Measurements from ENCODE around the gene PAQR6.

The PAQR6 gene

GRCh38 chr1:156247460-156248322, at the start of gene PAQR6:
TSS of gene PAQR6 (minus strand) at chr1:156248056. CDS start at chr1:156246731, 1,325 bp downstream.
- Histone ChIP-seq H3K9ac (ENCODE audit: low read depth, low read length) (no peak within 1 kb of the TSS), H3K36me3 (ENCODE audit: insufficient read depth, low read length) (peaks cover 6% of the 10 kb centered on the region), H3K9me3 (ENCODE audit: control insufficient read depth, insufficient read depth, low read length) (no peaks in the 10 kb centered on the region), H3K4me1 (ENCODE audit: insufficient read depth, low read length) (peaks cover 6% of the 10 kb centered on the region; the same call in 1 of the 2 replicates)

- Histone ChIP-seq H3K9ac (ENCODE audit: low read depth, low read length) (peak within 1 kb of the TSS; percentile 95), H3K4me1 (ENCODE audit: insufficient read depth, low read length) (0 out of 2 replicates have a peak, but pooled peaks cover 4% of the 10 kb centered on the region), H3K36me3 (ENCODE audit: insufficient read depth, low read length) (no peaks in the 10 kb centered on the region; the same call in 1 of the 2 replicates), H3K9me3 (ENCODE audit: control insufficient read depth, insufficient read depth, low read length) (no peaks in the 10 kb centered on the region)
Observed at GRCh38 chr1:156295391-156295947, 47.6 kb upstream of the PAQR6 start, which contains the start of gene GLMP. TSS of gene GLMP (minus strand) at chr1:156295679. CDS start at chr1:156295645, 34 bp downstream.

- 0 out of 2 replicates have a peak, but pooled peaks cover 4% of the 10 kb centered on the region for H3K4me1 ChIP-seq (ENCODE audit: insufficient read depth, low read length)
- H3K9ac ChIP-seq (ENCODE audit: low read depth, low read length), result no peak overlapping the region
- H3K36me3 ChIP-seq (ENCODE audit: insufficient read depth, low read length), result no peaks in the 10 kb centered on the region; the same call in 1 of the 2 replicates
- H3K9me3 ChIP-seq (ENCODE audit: control insufficient read depth, insufficient read depth, low read length), result no peaks in the 10 kb centered on the region
Observed at GRCh38 chr1:156293895-156294294, 46.0 kb upstream of the PAQR6 start.

GRCh38 chr1:156293098-156293434, 45.2 kb upstream of the PAQR6 start:
- no peaks in the 10 kb centered on the region; the same call in 1 of the 2 replicates for H3K36me3 ChIP-seq (ENCODE audit: insufficient read depth, low read length)
- no peaks in the 10 kb centered on the region for H3K9me3 ChIP-seq (ENCODE audit: control insufficient read depth, insufficient read depth, low read length)
- 0 out of 2 replicates have a peak, but pooled peaks cover 4% of the 10 kb centered on the region for H3K4me1 ChIP-seq (ENCODE audit: insufficient read depth, low read length)
- no peak overlapping the region for H3K9ac ChIP-seq (ENCODE audit: low read depth, low read length)

- 0 out of 2 replicates have a peak, but pooled peaks cover 4% of the 10 kb centered on the region for H3K4me1 ChIP-seq (ENCODE audit: insufficient read depth, low read length)
- H3K9me3 ChIP-seq (ENCODE audit: control insufficient read depth, insufficient read depth, low read length), result no peaks in the 10 kb centered on the region
- H3K9ac ChIP-seq (ENCODE audit: low read depth, low read length), result peak overlapping the region; percentile 63
- H3K36me3 ChIP-seq (ENCODE audit: insufficient read depth, low read length), result no peaks in the 10 kb centered on the region; the same call in 1 of the 2 replicates
Observed at GRCh38 chr1:156291226-156292061, 43.6 kb upstream of the PAQR6 start.

- no peak overlapping the region for H3K9ac ChIP-seq (ENCODE audit: low read depth, low read length)
- no peaks in the 10 kb centered on the region for H3K9me3 ChIP-seq (ENCODE audit: control insufficient read depth, insufficient read depth, low read length)
- H3K4me1 ChIP-seq (ENCODE audit: insufficient read depth, low read length), result 0 out of 2 replicates have a peak, but pooled peaks cover 1% of the 10 kb centered on the region
- no peaks in the 10 kb centered on the region; the same call in 1 of the 2 replicates for H3K36me3 ChIP-seq (ENCODE audit: insufficient read depth, low read length)
Observed at GRCh38 chr1:156289857-156290256, 42.0 kb upstream of the PAQR6 start.

- no peak overlapping the region for H3K9ac ChIP-seq (ENCODE audit: low read depth, low read length)
- H3K4me1 ChIP-seq (ENCODE audit: insufficient read depth, low read length), result peaks cover 8% of the 10 kb centered on the region; the same call in 1 of the 2 replicates
- no peaks in the 10 kb centered on the region for H3K36me3 ChIP-seq (ENCODE audit: insufficient read depth, low read length)
- H3K9me3 ChIP-seq (ENCODE audit: control insufficient read depth, insufficient read depth, low read length), result no peaks in the 10 kb centered on the region
Observed at GRCh38 chr1:156286061-156286460, 38.2 kb upstream of the PAQR6 start.

- Histone ChIP-seq H3K9ac (ENCODE audit: low read depth, low read length) (no peak overlapping the region), H3K36me3 (ENCODE audit: insufficient read depth, low read length) (no peaks in the 10 kb centered on the region; the same call in 1 of the 2 replicates), H3K4me1 (ENCODE audit: insufficient read depth, low read length) (peaks cover 8% of the 10 kb centered on the region; the same call in 1 of the 2 replicates), H3K9me3 (ENCODE audit: control insufficient read depth, insufficient read depth, low read length) (no peaks in the 10 kb centered on the region)
Observed at GRCh38 chr1:156285437-156285836, 37.6 kb upstream of the PAQR6 start.

- peaks cover under 1% of the 10 kb centered on the region for H3K36me3 ChIP-seq (ENCODE audit: insufficient read depth, low read length)
- H3K9me3 ChIP-seq (ENCODE audit: control insufficient read depth, insufficient read depth, low read length), result no peaks in the 10 kb centered on the region
- H3K4me1 ChIP-seq (ENCODE audit: insufficient read depth, low read length), result peaks cover 8% of the 10 kb centered on the region; the same call in 1 of the 2 replicates
- no peak overlapping the region for H3K9ac ChIP-seq (ENCODE audit: low read depth, low read length)
Observed at GRCh38 chr1:156284757-156285156, 36.9 kb upstream of the PAQR6 start.

GRCh38 chr1:156284112-156284511, 36.3 kb upstream of the PAQR6 start, which contains the start of gene TMEM79:
TSS of gene TMEM79 (plus strand) at chr1:156284325. CDS start at chr1:156285227, 902 bp downstream.
- peak within 1 kb of the TSS; percentile 56 for H3K9ac ChIP-seq (ENCODE audit: low read depth, low read length)
- peaks cover 8% of the 10 kb centered on the region; the same call in 1 of the 2 replicates for H3K4me1 ChIP-seq (ENCODE audit: insufficient read depth, low read length)
- H3K9me3 ChIP-seq (ENCODE audit: control insufficient read depth, insufficient read depth, low read length), result no peaks in the 10 kb centered on the region
- H3K36me3 ChIP-seq (ENCODE audit: insufficient read depth, low read length), result peaks cover 3% of the 10 kb centered on the region

GRCh38 chr1:156283521-156283920, 35.7 kb upstream of the PAQR6 start:
- peaks cover 8% of the 10 kb centered on the region; the same call in 1 of the 2 replicates for H3K4me1 ChIP-seq (ENCODE audit: insufficient read depth, low read length)
- H3K9me3 ChIP-seq (ENCODE audit: control insufficient read depth, insufficient read depth, low read length), result no peaks in the 10 kb centered on the region
- peaks cover 3% of the 10 kb centered on the region for H3K36me3 ChIP-seq (ENCODE audit: insufficient read depth, low read length)
- H3K9ac ChIP-seq (ENCODE audit: low read depth, low read length), result peak overlapping the region; percentile 56

- Histone ChIP-seq H3K36me3 (ENCODE audit: insufficient read depth, low read length) (peaks cover 11% of the 10 kb centered on the region), H3K9ac (ENCODE audit: low read depth, low read length) (peak within 1 kb of the TSS; percentile 56), H3K4me1 (ENCODE audit: insufficient read depth, low read length) (peaks cover 8% of the 10 kb centered on the region; the same call in 1 of the 2 replicates), H3K9me3 (ENCODE audit: control insufficient read depth, insufficient read depth, low read length) (no peaks in the 10 kb centered on the region)
Observed at GRCh38 chr1:156282479-156283222, 34.8 kb upstream of the PAQR6 start, which contains the start of gene SMG5. TSS of gene SMG5 (minus strand) at chr1:156282825. CDS start at chr1:156282680, 145 bp downstream.

All from ES-I3 (cell line).